Activated gamma-delta T cell (primary cell): ENCODE results near the gene NFKBIL1.

ENCODE experiments used
- DNase-seq: peaks from one replicate; lab custom pipeline; 2025; lab: John Stamatoyannopoulos, UW

Gene NFKBIL1

DNA sequence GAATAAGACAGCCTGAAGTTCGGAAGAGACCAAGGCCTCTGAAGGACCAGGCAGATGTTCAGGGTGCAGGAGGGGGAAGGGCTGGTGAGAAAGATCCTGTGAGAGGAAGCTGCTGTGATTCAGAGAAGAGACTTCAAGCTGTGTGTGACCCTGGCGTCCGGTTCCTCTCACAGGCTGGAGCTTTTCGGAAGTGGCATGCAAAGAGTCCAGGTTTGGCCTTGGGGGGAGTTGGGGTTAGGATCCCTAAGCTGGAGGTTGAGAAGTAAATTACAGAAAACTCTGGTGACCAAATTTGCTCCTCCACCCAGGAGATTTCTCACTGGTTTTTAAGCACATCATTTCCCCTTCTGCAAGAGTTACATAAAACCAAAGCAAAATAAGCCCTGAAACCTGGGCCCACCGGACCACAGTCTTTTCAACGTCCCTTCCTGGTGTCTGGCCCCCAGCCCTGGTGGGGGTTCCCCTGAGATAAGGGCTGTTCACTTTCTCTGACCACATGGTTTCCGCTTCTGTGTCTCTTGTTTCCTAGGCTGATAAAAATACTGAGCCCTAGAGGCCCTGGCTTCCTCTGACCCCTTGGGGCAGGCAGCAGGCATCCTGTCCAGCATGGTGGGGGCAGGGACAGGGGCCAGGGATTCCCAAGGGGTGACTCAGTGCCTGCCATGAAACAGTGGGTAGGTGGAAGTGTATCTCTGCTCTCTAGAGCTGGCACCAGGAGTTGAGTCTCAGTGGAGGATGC lies 12.7 kb downstream of the NFKBIL1 start:
- no peak for DNase-seq

DNA sequence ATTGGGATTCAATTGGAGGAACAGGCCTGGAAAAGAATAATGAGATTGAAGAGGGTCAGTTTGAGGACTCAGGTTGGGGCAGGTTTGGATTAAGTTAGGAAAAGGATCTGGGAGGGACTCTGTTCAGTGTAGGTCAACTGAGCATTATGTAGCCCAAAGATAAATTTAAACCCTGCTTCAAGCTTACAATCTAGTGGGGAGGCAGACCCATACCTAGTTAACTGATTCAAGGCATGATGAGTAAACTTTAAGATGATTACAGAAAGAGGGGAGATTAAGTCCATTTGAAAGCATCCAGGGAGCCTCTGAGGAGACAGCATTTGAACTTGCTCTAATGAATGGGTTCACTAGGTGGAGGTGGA lies 13.3 kb downstream of the NFKBIL1 start:
- no peak for DNase-seq

DNA sequence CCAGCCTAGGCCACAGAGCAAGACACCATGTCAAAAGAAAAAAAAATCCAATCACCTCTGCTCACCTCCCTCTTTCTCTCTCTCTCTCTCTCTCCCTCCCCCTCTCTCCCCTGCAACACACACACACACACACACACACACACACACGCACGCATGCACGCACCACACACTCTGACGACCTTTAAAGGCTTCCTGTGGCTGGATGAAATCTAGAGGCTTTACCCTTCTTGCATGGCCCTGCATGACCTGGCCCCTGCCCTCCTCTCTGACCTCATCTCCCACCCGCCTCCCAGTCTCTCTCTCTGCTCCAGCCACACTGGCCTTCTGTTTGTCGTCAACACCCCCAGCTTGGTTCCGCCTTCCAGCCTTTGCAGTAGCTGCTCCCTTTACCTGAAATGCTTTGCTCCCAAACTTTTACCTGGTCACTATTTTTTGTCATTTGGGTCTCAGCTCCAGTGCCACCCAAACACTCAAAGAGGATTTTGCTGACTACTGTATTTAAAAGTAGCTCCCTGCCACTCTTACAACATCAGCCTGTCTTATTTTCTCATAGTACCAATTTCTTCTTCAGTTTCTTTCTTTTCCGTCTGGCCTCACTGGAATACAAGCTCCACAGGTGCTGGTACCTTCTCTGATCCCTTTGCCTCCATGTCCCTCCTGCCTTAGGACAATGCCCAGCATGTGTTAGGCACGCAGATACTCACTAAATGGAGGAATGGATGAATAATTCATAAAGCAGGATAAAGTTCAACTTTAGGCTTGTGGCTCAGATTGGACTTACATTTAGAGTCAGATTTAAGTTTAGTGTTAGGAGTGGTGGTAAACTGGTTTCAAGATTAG lies 20.3 kb downstream of the NFKBIL1 start:
- DNase-seq: no peak

DNA sequence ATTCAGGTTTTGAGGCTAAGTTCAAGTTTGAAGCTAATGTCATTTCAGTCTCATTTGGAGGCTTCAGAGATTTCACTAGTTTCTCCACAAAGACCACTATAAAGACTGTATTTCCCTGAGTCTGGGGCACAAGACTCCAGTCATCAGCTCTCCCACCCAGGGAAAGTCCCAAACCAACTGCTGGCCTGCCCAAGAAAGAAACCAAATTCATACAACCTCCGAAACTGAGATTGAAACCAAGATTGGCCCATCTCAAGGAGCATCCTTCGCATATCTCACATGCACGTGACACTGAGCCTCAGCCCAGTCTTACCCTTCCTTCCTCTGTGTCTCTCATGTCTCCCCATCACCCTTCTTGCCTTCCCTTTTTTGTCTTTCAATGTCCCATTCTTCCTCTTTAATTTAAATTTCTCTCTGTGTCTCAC lies 21.1 kb downstream of the NFKBIL1 start:
- DNase-seq: no peak

DNA sequence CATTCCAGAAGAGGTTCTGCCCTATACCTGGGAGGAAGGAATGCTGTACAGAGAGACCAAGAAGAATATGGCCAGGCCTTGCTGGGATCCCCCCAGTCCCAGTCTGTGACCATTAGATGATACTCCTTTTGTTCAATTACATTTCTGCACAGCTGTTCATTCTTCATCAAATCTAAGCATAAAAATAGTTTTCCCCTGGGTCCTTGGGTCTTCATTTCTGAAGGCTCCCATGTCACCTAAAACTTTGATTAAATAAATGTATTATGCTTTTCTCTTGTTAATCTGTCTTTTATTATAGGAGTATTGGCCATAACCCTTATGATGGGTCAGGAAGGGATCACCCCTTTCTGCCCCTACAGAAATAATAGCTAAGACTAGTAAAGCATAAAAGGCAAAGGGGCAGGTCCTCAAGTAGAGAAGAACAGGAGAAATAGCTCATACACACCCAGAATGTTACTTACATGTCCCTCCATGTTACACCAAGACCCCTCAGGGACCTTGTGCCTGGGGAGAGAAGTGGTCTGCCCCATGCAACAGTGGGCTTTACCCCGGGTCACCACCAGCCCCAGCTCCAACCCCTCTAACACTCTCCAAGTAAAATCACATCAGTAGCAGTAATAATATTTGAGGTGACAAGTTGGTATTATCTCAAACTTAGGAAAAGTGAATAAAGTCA lies 22.6 kb downstream of the NFKBIL1 start:
- DNase-seq: no peak

DNA sequence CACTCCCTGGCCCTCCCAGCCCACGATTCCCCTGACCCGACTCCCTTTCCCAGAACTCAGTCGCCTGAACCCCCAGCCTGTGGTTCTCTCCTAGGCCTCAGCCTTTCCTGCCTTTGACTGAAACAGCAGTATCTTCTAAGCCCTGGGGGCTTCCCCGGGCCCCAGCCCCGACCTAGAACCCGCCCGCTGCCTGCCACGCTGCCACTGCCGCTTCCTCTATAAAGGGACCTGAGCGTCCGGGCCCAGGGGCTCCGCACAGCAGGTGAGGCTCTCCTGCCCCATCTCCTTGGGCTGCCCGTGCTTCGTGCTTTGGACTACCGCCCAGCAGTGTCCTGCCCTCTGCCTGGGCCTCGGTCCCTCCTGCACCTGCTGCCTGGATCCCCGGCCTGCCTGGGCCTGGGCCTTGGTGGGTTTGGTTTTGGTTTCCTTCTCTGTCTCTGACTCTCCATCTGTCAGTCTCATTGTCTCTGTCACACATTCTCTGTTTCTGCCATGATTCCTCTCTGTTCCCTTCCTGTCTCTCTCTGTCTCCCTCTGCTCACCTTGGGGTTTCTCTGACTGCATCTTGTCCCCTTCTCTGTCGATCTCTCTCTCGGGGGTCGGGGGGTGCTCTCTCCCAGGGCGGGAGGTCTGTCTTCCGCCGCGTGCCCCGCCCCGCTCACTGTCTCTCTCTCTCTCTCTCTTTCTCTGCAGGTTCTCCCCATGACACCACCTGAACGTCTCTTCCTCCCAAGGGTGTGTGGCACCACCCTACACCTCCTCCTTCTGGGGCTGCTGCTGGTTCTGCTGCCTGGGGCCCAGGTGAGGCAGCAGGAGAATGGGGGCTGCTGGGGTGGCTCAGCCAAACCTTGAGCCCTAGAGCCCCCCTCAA lies 24.9 kb downstream of the NFKBIL1 start, which contains the start of gene LTA:
Gene LTA, plus strand, starts transcription at position 249 of the 871 bp plus-strand sequence. Its CDS starts 454 bp downstream, at position 703.
- DNase-seq: peak; percentile 66

DNA sequence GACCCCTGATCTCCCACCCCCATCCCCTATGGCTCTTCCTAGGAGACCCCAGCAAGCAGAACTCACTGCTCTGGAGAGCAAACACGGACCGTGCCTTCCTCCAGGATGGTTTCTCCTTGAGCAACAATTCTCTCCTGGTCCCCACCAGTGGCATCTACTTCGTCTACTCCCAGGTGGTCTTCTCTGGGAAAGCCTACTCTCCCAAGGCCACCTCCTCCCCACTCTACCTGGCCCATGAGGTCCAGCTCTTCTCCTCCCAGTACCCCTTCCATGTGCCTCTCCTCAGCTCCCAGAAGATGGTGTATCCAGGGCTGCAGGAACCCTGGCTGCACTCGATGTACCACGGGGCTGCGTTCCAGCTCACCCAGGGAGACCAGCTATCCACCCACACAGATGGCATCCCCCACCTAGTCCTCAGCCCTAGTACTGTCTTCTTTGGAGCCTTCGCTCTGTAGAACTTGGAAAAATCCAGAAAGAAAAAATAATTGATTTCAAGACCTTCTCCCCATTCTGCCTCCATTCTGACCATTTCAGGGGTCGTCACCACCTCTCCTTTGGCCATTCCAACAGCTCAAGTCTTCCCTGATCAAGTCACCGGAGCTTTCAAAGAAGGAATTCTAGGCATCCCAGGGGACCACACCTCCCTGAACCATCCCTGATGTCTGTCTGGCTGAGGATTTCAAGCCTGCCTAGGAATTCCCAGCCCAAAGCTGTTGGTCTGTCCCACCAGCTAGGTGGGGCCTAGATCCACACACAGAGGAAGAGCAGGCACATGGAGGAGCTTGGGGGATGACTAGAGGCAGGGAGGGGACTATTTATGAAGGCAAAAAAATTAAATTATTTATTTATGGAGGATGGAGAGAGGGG lies 26.1 kb downstream of the NFKBIL1 start:
- no peak for DNase-seq

DNA sequence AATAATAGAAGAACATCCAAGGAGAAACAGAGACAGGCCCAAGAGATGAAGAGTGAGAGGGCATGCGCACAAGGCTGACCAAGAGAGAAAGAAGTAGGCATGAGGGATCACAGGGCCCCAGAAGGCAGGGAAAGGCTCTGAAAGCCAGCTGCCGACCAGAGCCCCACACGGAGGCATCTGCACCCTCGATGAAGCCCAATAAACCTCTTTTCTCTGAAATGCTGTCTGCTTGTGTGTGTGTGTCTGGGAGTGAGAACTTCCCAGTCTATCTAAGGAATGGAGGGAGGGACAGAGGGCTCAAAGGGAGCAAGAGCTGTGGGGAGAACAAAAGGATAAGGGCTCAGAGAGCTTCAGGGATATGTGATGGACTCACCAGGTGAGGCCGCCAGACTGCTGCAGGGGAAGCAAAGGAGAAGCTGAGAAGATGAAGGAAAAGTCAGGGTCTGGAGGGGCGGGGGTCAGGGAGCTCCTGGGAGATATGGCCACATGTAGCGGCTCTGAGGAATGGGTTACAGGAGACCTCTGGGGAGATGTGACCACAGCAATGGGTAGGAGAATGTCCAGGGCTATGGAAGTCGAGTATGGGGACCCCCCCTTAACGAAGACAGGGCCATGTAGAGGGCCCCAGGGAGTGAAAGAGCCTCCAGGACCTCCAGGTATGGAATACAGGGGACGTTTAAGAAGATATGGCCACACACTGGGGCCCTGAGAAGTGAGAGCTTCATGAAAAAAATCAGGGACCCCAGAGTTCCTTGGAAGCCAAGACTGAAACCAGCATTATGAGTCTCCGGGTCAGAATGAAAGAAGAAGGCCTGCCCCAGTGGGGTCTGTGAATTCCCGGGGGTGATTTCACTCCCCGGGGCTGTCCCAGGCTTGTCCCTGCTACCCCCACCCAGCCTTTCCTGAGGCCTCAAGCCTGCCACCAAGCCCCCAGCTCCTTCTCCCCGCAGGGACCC lies 27.0 kb downstream of the NFKBIL1 start:
- DNase-seq: no peak

DNA sequence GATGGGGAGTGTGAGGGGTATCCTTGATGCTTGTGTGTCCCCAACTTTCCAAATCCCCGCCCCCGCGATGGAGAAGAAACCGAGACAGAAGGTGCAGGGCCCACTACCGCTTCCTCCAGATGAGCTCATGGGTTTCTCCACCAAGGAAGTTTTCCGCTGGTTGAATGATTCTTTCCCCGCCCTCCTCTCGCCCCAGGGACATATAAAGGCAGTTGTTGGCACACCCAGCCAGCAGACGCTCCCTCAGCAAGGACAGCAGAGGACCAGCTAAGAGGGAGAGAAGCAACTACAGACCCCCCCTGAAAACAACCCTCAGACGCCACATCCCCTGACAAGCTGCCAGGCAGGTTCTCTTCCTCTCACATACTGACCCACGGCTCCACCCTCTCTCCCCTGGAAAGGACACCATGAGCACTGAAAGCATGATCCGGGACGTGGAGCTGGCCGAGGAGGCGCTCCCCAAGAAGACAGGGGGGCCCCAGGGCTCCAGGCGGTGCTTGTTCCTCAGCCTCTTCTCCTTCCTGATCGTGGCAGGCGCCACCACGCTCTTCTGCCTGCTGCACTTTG lies 28.0 kb downstream of the NFKBIL1 start, which contains the start of gene TNF:
Gene TNF, plus strand, starts transcription at position 231 of the 567 bp plus-strand sequence. Its CDS starts 177 bp downstream, at position 408.
- DNase-seq: no peak

DNA sequence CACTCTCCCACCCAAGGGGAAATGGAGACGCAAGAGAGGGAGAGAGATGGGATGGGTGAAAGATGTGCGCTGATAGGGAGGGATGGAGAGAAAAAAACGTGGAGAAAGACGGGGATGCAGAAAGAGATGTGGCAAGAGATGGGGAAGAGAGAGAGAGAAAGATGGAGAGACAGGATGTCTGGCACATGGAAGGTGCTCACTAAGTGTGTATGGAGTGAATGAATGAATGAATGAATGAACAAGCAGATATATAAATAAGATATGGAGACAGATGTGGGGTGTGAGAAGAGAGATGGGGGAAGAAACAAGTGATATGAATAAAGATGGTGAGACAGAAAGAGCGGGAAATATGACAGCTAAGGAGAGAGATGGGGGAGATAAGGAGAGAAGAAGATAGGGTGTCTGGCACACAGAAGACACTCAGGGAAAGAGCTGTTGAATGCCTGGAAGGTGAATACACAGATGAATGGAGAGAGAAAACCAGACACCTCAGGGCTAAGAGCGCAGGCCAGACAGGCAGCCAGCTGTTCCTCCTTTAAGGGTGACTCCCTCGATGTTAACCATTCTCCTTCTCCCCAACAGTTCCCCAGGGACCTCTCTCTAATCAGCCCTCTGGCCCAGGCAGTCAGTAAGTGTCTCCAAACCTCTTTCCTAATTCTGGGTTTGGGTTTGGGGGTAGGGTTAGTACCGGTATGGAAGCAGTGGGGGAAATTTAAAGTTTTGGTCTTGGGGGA lies 28.7 kb downstream of the NFKBIL1 start:
- no peak for DNase-seq

DNA sequence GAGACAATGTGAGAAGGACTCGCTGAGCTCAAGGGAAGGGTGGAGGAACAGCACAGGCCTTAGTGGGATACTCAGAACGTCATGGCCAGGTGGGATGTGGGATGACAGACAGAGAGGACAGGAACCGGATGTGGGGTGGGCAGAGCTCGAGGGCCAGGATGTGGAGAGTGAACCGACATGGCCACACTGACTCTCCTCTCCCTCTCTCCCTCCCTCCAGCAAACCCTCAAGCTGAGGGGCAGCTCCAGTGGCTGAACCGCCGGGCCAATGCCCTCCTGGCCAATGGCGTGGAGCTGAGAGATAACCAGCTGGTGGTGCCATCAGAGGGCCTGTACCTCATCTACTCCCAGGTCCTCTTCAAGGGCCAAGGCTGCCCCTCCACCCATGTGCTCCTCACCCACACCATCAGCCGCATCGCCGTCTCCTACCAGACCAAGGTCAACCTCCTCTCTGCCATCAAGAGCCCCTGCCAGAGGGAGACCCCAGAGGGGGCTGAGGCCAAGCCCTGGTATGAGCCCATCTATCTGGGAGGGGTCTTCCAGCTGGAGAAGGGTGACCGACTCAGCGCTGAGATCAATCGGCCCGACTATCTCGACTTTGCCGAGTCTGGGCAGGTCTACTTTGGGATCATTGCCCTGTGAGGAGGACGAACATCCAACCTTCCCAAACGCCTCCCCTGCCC lies 29.6 kb downstream of the NFKBIL1 start:
- no peak for DNase-seq

DNA sequence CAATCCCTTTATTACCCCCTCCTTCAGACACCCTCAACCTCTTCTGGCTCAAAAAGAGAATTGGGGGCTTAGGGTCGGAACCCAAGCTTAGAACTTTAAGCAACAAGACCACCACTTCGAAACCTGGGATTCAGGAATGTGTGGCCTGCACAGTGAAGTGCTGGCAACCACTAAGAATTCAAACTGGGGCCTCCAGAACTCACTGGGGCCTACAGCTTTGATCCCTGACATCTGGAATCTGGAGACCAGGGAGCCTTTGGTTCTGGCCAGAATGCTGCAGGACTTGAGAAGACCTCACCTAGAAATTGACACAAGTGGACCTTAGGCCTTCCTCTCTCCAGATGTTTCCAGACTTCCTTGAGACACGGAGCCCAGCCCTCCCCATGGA lies 30.2 kb downstream of the NFKBIL1 start:
- no peak for DNase-seq

DNA sequence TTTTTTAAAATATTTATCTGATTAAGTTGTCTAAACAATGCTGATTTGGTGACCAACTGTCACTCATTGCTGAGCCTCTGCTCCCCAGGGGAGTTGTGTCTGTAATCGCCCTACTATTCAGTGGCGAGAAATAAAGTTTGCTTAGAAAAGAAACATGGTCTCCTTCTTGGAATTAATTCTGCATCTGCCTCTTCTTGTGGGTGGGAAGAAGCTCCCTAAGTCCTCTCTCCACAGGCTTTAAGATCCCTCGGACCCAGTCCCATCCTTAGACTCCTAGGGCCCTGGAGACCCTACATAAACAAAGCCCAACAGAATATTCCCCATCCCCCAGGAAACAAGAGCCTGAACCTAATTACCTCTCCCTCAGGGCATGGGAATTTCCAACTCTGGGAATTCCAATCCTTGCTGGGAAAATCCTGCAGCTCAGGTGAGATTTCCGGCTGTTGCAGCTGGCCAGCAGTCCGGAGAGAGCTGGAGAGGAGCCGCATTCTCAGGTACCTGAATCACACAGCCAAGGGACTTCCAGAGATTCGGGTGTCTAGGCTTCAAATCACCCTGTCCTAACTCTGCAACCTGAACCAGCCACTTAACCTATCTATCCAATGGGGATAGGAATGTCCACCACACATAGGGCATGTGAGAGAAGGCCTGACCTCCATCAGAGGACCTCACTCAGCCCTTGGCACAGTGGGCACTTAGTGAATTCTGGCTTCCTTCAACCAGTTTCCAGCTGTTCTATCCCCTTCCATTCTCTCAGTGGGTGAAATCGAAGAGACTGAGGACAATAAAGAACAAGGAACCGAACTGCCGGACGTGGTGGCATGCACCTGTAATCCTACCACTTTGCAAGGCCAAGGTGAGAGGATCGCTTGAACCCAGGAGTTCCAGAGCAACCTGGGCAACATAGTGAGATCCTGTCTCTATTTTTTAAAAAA lies 31.0 kb downstream of the NFKBIL1 start:
- no peak for DNase-seq

DNA sequence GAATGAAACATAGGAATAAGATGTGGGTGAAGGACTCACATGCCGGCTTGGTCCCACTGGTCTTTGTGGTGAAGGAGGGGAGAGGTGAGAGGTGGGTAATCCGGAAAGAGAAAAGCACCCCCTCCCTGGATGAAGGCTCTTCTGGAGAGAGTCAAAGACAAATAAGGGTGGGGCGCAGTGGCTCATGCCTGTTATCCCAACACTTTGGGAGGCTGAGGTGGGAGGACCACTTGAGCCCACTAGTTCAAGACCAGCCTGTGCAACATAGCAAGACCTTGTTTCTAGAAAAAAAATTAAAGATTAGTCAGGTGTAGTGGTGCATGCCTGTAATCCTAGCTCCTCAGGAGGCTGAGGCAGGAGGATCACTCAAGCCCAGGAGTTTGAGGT lies 31.7 kb downstream of the NFKBIL1 start:
- DNase-seq: no peak

DNA sequence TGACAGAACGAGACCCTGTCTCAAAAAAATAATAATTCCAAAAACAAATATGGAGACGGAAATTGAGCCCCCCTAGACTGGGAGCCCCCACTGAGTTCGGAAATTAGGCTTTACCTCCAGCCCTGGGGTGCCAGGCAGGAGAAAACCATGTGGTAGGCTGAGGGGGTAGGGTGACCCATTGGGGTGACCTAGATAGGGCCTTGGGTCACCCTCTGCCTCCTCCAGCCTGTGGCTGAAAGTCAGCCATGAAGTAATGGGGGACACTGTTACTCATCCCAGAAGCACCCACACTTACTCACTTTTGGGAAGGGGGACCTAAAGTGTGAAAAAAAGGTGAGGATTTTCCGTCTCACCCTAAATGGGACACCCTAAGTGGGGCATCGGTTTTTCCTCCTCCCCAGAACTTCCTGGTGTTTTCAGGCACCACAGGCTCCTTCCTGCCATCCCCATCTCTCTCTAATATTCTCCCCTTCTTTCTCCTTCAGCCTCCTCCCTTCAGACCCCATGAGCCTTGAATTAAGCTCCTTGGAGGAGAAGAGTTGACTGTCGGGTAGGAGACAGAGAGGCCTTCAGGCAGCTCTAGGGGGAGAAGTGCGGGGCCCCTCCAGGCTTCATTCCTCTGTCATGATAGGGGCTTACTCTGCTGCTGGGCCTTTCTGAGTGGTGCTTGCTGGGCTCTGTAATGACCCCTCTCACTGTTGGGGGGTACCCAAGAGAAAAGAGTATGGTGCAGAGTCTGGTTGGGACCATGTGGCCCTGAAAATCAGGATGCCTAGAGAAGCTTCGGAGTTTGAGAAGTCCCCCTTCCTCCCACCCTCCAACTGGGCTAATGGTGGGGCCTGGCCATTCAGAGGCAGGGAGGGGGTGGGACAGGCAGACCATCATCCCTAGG lies 32.4 kb downstream of the NFKBIL1 start:
- no peak for DNase-seq

DNA sequence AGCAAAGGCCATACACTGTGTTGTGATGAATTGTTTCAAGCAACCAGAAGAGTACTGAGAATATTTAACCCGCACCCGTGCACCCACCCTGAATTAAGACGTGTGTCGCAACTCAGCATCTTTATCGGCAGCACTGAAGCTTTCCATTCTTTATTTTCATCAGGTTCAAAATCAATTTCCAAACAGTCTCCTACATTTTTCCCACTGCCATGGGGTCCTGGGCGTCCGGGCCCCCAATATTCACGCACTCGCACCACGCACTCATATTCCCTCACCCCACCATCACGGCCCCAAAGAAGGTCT lies 33.0 kb downstream of the NFKBIL1 start:
- no peak for DNase-seq
